NCI-H524 (cell line): ENCODE results near the gene DMD.

Experiments used
- DNase-seq, 2 experiments: peaks; one replicate each; lab custom pipeline; 2025; lab: John Stamatoyannopoulos, UW

Gene DMD

GRCh38 chrX:31708116-31708515 lies 1503.2 kb downstream of the DMD start:
- DNase-seq = no peak

DNA sequence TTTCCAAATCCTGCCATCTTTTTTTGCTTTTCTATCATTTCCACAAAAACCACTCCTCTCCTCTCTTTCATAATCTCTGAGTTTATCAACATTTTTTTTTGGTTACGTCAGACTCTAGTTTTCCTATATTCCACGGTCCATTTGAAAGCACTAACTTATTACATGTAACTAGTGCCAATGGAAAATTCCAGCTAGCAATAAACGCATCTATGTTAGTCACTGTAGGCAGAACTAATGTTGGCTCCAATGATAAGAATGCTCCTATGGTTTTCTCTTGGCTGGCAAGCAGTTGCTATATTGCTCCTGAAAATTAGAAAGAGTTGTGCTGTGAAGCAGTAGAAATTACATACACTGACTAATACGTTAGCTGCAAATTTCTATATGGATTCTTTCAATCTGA lies 1504.9 kb downstream of the DMD start:
- no peak for DNase-seq

DNA sequence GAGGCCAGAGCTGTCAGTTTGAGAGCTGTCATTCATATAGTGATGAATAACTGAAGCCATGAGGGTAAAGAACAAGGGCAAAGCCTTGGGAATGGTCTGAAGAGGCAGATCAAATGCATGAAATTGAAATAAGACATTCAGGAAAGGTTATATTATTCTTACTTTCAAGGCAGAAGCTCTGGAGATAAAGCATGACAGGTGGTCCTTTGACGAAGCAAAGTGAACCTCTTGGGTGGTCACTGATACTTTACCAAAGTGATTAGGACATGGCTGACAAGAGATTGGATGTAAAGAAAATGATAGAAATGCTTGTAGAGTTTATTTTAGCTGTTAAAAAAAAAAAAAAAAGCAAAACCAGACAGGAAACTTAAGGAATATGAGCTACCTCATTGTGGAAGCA lies 1505.5 kb downstream of the DMD start:
- DNase-seq = no peak

DNA sequence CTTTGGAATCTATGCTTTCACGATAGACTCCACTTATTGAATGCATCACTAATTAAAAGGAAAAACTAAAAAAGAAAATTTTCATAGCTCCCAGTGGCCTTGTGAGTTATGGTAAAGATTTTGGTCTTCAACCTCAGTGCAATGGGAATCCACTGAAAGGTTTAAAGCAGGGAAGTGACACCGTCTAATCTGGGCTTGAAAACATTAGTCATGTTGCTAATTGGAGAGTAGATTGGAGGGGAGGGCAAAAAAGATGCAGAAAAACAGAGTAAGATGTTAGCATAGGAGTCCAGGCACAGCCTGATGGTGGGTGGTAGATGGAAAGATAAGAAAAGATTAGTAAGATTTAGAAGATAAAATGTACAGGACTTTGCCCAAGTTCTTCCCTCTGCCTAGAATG lies 1506.4 kb downstream of the DMD start:
- no peak for DNase-seq

- no peak for DNase-seq
Observed at GRCh38 chrX:31702222-31702621, 1509.1 kb downstream of the DMD start.

DNA sequence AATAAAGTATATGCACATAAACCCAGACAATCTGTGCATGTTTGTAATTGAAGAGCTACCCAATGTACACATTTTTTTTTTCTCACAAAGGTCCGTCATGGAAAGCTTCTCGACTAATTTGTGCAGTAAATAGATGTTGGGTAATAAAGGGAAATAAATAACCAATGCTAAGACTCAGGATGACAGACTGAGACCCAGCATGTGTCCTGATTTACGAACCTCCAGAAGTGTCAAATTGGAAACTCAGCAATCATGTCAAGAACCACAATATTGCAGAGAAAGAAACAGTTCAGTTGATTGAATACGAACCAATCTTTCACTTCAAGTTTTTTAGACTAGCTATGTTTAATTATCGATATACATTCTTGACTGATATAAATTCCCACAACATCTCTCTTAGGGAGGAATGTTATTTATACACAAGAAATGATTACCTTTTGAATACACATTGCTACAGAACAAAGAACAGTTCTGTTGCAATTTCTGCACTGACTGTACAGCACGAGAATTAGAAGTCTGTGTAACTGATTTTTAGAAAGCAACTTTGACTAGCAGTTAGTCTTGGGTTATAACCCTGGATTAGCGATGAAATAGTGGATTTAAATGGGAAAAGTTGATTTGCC lies 1513.9 kb downstream of the DMD start:
- DNase-seq = no peak

DNA sequence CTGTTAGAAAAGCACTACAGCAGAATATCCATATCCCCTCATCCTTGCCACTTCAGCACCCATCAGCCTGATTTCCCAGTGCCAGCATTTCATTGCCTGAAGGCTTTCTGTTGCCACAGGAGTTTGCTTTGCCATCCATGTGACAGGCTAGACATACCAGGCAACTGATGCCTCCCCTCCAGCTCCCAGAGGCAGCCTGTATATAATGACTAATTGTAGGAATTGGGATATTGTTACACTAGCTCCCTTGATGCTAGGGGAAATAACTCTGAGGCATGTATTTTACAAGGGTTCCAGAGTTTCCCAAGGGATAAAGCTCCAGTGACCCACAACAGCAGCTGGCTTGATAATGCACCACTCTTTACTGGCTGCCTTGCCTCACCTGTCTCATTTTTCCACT lies 1531.5 kb downstream of the DMD start:
- DNase-seq = no peak

GRCh38 chrX:31670245-31670644 lies 1541.1 kb downstream of the DMD start:
- no peak for DNase-seq

- no peak for DNase-seq
Observed at GRCh38 chrX:31665454-31665853, 1545.9 kb downstream of the DMD start.

GRCh38 chrX:31663172-31663571 lies 1548.2 kb downstream of the DMD start:
- no peak for DNase-seq

DNA sequence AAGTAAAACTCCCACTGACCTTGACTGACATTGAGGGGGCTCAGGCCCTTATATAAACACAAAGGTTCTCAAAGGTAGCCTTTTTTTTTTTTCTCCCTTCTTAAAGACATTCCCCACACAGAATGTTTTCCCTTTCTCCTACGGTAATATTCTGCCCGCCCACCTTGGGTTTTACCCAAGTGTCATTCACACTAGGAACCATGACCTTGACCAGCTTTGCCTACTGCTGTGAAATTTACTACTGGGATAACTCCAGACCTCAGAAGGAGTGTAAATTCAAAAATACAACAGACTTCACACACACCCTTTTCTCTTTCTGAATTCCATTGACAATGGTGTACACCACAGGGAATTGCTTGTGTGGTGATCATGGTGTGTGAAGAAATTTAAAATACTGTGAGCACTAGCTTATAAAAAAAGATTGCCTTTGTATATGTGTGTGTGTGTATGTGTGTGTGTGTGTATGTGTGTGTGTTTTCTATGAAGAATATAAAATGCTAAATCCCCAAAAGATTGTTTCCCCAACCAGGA lies 1550.0 kb downstream of the DMD start:
- no peak for DNase-seq

DNA sequence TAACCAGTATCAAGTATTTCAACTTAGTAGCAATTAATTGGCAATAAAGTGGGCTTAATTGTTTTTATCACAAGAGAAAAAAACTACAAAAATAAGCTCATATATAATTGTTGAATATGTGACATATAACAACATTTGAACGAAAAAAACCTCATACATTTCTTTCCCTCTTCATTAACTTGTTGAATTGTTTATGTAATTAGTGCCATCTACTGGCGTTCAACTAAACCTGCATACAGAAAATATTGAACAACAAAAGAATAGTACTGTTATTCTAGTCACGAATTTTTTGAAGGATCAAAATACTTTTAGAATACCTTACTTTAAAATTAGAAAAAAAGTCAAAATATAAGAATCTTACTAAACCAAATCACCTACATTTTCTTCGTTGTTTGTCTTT lies 1553.0 kb downstream of the DMD start:
- peak in 1 of 2 experiments; percentile 16 for DNase-seq

DNA sequence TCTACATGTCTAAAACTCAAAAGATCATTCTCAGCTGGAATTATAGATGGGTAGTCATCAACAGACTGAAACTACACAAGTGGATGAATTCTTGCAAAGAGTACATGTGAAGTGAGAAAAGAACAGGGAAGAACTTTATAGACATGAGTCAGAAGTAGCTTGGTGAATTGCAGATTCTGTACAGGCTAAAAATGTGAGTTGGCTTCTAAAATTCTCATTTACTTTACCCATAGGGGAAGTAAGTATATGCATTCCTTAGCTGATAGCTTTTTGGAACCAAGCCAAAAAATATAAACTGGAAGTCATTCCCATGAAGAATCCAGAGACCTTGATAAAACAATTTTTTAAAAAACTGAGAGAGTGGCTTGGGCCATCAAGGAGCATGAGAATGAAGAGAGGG lies 1555.3 kb downstream of the DMD start:
- DNase-seq = no peak

DNA sequence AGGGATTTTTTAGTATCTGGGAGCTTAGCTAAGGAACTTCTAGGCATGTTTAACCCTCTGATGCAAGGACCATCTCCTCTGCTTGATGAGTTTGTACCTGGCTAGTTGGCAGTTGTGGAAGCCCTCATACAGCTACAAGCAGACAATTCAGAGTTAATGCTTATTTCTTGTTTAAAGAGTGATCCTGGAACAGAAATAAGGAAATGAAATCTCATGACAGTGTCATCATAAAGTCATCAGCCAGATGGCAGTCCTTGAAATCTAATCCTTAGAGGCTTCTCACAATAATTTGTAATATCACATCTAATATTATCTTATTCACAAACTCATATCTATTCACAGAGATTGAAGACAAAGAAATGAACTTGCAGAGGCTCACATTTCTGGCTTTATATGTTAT lies 1557.9 kb downstream of the DMD start:
- DNase-seq = no peak

GRCh38 chrX:31652650-31653049 lies 1558.7 kb downstream of the DMD start:
- no peak for DNase-seq

DNA sequence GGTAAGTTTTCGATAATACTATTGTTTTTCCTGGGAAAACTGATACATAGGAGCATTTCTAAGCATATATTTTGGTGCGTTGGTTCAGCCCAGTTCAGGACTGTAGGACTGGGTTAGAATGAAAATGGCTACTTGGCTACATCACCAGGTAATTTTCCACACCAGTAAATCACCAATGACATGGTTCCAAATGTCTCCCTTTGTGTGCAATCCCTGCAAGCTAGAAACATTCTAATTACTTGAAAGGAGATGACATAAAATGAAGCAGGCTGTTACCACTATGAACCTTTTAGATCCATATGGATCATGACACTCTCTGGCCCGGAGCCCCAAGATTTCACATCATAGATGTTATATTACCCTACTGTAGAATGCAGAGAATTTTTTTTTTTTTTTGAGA lies 1562.1 kb downstream of the DMD start:
- no peak for DNase-seq

DNA sequence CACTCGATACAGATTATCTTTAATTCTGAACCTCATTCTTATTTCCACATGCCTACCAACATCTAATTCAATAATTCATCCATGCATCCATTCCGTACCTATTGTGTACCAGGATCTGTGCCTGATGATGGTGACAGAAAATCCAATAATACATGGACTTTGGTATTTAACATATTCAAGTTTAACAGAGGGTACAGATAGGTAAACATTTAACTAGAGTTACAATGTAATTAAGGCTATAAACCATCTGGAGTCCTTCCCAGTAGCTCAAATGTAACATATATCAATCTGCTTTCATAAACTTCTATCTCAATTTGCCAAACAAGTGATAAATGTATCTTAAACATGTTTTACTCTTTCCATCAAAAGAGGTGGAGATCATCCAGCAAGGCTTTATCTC lies 1578.0 kb downstream of the DMD start:
- no peak for DNase-seq

DNA sequence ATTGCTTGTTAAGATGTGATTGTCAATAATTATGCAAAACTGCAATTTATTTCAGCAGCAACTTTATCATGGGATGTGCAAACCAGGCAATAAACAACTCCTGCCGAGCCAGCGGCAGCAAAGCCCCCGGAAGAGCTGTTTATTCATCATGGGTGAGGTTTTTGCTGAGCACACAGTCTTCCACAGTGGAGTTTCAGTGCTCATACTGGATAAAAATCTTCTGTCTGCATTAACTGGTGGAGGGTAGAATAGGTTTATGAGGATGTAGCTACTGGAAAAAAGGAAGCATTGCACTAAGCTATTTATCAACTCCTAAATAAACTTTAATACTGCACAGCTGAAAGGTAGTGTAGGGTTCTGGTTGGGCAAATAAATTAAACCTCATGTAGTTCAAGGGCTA lies 1582.2 kb downstream of the DMD start:
- no peak for DNase-seq

- DNase-seq = no peak
Observed at GRCh38 chrX:31609130-31609529, 1602.2 kb downstream of the DMD start.

DNA sequence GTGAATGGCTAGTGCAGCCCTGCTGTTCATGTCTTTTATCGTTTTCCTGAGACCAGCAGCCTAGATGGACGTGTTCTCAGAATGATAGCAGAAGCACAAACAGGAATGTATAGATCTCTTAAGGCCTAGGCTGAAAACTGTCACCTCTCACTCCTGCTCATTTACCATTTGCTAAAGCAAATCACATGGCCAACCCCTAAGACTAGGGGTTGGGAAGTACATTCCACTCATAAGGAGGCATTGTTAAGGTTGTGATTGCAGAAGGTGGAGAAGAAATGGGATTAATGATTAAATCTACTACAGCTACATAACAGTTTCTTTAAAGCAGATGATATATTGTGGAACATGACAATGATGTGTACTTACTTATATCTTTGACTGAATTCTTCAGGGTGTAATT lies 1602.7 kb downstream of the DMD start:
- no peak for DNase-seq

DNA sequence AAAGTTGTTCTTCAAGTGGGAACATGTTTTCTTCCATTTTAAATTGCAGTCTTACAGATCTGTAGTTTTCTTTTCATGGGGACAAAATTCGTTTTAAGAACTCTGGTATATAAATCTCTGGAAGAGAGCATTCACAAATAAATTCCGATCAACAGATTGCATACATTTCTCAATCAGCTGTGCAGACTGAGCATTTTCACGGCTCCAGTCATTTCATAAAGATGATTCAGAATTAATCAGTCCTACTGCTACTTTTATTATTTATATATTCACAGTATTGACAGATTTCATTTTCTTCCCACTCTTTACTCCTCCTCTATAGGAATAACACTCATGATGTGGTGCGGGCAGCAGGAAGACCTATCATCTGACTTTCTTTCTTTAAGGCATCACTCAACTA lies 1604.6 kb downstream of the DMD start:
- no peak for DNase-seq

DNA sequence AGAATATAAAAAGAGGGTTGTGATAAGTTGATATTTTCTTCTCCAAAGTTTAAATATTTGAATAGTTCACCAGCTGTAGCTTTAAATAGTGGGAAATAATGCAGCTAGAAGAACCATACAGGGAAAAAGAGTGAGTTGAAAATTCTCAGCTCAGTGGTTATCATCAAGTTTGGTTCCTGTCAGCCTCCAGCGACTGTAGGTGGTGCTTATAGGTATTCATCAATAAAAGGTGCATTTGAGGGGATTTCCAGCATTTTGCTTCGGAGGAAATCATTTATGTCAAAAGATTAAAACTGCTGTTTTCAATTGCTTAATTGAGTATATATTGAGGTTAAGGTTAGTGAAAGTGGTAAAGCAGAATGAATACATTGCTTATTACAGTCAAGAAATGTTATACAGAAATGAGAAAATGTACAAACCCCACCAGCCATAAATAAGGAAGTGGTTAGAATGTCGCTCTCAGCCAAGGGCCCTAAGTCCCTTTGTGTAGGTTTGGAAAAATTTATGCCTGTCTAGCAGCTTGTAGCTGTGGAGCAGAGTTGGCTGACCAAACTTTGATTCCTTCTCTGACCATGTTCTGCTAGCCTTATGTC lies 1606.6 kb downstream of the DMD start:
- DNase-seq = no peak

- no peak for DNase-seq
Observed at GRCh38 chrX:31603411-31604120, 1607.8 kb downstream of the DMD start.
